Fibroblast of lung (primary cell): ENCODE measurements around the gene CALN1. TPM values are rescaled to one million over a fixed set of nuclear protein-coding genes. Genes with fewer than 3 reads are reported as not detected.

Experiments used
- DNase-seq, 2 donors: peaks; one replicate each; pipeline versions ENCODE4 v3.0.0 to v3.0.0-alpha.2; 2010; ENCODE audit warnings: low read depth in 2 of 2
- H2AFZ ChIP-seq: 2 replicates; pipeline ENCODE4 v1.5.1; 2012; ENCODE audit warnings: low read length, control low read depth, inconsistent platforms
- H3K27ac ChIP-seq: 2 replicates; pipeline ENCODE4 v1.5.1; 2011; ENCODE audit warnings: low read length, control low read depth; ENCODE audit not compliant: insufficient read depth
- H3K27me3 ChIP-seq: 2 replicates; pipeline ENCODE4 v1.5.1; 2011; ENCODE audit warnings: mild to moderate bottlenecking, low read length; ENCODE audit not compliant: control insufficient read depth, insufficient read depth
- H3K36me3 ChIP-seq: 2 replicates; pipeline ENCODE4 v1.5.1; 2011; ENCODE audit warnings: low read length; ENCODE audit not compliant: control insufficient read depth, insufficient read depth
- H3K4me1 ChIP-seq: 2 replicates; pipeline ENCODE4 v1.5.1; 2011; ENCODE audit warnings: low read length; ENCODE audit not compliant: control insufficient read depth, insufficient read depth; ENCODE audit errors: extremely low read depth
- H3K4me2 ChIP-seq: 2 replicates; pipeline ENCODE4 v1.5.1; 2011; ENCODE audit warnings: low read length, control low read depth; ENCODE audit not compliant: insufficient read depth; ENCODE audit errors: extremely low read depth
- H3K4me3 ChIP-seq, 4 experiments: fragments of 200-600 bp in 1 of 4; sonication (generic) in 1 of 4; replicated peaks in 1 of 4; 2 replicates each; pipeline ENCODE4 v1.5.1; 2011 to 2016; ENCODE audit warnings: low read length in 4 of 4, low read depth in 3 of 4, mild to moderate bottlenecking in 3 of 4, control low read depth in 2 of 4, inconsistent platforms in 1 of 4, mixed read lengths in 1 of 4; ENCODE audit not compliant: insufficient read depth in 1 of 4; ENCODE audit errors: control extremely low read depth in 1 of 4
- H3K79me2 ChIP-seq: 2 replicates; pipeline ENCODE4 v1.5.1; 2012; ENCODE audit warnings: mild to moderate bottlenecking, low read length, inconsistent platforms; ENCODE audit not compliant: control insufficient read depth, insufficient read depth
- H3K9ac ChIP-seq: 2 replicates; pipeline ENCODE4 v1.5.1; 2011; ENCODE audit warnings: mild to moderate bottlenecking, low read length, control low read depth; ENCODE audit not compliant: insufficient read depth
- H3K9me3 ChIP-seq: 2 replicates; pipeline ENCODE4 v1.5.1; 2012; ENCODE audit warnings: low read depth, low read length; ENCODE audit not compliant: control insufficient read depth, insufficient read depth
- H4K20me1 ChIP-seq: 2 replicates; pipeline ENCODE4 v1.5.1; 2011; ENCODE audit warnings: low read length; ENCODE audit not compliant: control insufficient read depth, insufficient read depth; ENCODE audit errors: extremely low read depth
- EZH2 ChIP-seq: IDR thresholded peaks from 2 replicates; pipeline ENCODE4 v1.5.1; 2012; ENCODE audit warnings: low read length, control low read depth, mild to moderate bottlenecking; ENCODE audit errors: missing control alignments
- polyA plus RNA-seq, 2 donors: library from polyadenylated mRNA; depleted of rRNA in 1 of 2; stranded (reverse) in 1 of 2; unstranded in 1 of 2; fragments of >200 nt; gene quantifications; 2 replicates each; pipeline ENCODE4 v1.2.1, GENCODE V29; 2011 to 2012; ENCODE audit warnings: missing spikeins in 1 of 2
- total RNA-seq: library from RNA; depleted of rRNA; stranded (reverse); fragments of >200 nt; gene quantifications from 2 replicates; pipeline ENCODE4 v1.2.1, GENCODE V29; 2014
- TF ChIP-seq, protein P1 (sequence below), 2 donors: IDR thresholded peaks in 1 of 2; conservative IDR thresholded peaks in 1 of 2; 1 replicate in 1 of 2; 2 replicates in 1 of 2; pipeline ENCODE4 v1.5.1; 2011 to 2012; ENCODE audit warnings: low read length in 2 of 2, control low read depth in 1 of 2, inconsistent platforms in 1 of 2, low read depth in 1 of 2, mild to moderate bottlenecking in 1 of 2

Gene CALN1
- total and polyA plus RNA-seq, 2 donors (not counting 1 experiment from before 2014, with no cell fraction given) = not detected

DNA sequence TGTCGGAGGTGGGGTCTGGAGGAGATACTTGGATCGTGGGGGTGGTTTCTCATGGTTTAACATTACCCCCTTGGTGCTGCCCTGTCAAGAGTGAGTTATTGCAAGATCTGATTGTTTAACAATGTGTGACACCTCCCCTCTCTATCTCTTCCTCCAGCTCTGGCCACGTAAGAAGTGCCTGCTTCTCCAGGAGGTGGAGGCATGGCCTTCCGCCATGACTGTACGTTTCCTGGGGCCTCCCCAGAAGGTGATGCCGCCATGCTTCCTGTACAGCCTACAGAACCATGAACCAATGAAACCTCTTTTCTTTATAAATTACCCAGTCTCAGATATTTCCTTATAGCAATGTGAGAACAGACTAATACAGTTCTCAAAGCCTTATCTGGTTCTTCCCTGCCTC lies 547.0 kb downstream of the CALN1 start:
- no peak overlapping the region for H2AFZ ChIP-seq
- no peaks in the 10 kb centered on the region for H3K36me3 ChIP-seq
- no peak for TF ChIP-seq EZH2
- TF ChIP-seq, protein P1, sequence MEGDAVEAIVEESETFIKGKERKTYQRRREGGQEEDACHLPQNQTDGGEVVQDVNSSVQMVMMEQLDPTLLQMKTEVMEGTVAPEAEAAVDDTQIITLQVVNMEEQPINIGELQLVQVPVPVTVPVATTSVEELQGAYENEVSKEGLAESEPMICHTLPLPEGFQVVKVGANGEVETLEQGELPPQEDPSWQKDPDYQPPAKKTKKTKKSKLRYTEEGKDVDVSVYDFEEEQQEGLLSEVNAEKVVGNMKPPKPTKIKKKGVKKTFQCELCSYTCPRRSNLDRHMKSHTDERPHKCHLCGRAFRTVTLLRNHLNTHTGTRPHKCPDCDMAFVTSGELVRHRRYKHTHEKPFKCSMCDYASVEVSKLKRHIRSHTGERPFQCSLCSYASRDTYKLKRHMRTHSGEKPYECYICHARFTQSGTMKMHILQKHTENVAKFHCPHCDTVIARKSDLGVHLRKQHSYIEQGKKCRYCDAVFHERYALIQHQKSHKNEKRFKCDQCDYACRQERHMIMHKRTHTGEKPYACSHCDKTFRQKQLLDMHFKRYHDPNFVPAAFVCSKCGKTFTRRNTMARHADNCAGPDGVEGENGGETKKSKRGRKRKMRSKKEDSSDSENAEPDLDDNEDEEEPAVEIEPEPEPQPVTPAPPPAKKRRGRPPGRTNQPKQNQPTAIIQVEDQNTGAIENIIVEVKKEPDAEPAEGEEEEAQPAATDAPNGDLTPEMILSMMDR (conservative IDR thresholded peaks at IDR 0.05 in 1 of 2, IDR thresholded peaks at IDR 0.05 in 1 of 2; ENCODE audit: low read depth in 1 of 2, low read length in 2 of 2) = no peak
- no peak overlapping the region for H3K27ac ChIP-seq
- H3K9ac ChIP-seq = no peak overlapping the region
- no peak for DNase-seq
- H3K4me2 ChIP-seq = no peak overlapping the region
- H3K27me3 ChIP-seq = no peaks in the 10 kb centered on the region
- H3K4me1 ChIP-seq = no peaks in the 10 kb centered on the region
- no peaks in the 10 kb centered on the region for H3K79me2 ChIP-seq
- no peak overlapping the region for H3K4me3 ChIP-seq
- H3K9me3 ChIP-seq = no peaks in the 10 kb centered on the region
- no peaks in the 10 kb centered on the region for H4K20me1 ChIP-seq

DNA sequence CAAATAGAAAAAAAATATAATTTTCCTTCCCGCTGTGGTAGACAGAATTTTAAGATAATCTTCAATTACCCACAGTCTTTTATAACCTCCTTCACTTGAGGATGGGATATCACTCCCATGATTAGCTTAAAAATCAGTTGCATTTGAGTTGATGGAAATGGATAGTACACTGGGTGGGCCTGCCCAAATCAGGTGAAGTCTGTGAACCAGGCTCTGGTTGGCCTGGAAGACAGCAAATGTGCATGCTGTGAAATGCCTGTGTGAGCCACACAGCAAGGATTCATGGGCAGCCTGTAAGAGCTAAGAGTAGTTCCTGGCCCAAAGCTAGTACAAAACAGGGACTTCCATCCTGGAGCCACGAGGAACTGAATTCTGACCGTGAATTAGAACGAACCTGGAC lies 548.0 kb downstream of the CALN1 start:
- Histone ChIP-seq H3K4me2 (no peak overlapping the region), H3K4me3 (no peak overlapping the region), H3K79me2 (no peaks in the 10 kb centered on the region), H3K9me3 (no peaks in the 10 kb centered on the region), H3K9ac (no peak overlapping the region), H2AFZ (no peak overlapping the region), H3K4me1 (no peaks in the 10 kb centered on the region), H3K36me3 (no peaks in the 10 kb centered on the region), H3K27me3 (no peaks in the 10 kb centered on the region), H3K27ac (no peak overlapping the region), H4K20me1 (no peaks in the 10 kb centered on the region)
- TF ChIP-seq, protein P1 (conservative IDR thresholded peaks at IDR 0.05 in 1 of 2, IDR thresholded peaks at IDR 0.05 in 1 of 2; ENCODE audit: low read depth in 1 of 2, low read length in 2 of 2) = no peak
- no peak for TF ChIP-seq EZH2
- no peak for DNase-seq

DNA sequence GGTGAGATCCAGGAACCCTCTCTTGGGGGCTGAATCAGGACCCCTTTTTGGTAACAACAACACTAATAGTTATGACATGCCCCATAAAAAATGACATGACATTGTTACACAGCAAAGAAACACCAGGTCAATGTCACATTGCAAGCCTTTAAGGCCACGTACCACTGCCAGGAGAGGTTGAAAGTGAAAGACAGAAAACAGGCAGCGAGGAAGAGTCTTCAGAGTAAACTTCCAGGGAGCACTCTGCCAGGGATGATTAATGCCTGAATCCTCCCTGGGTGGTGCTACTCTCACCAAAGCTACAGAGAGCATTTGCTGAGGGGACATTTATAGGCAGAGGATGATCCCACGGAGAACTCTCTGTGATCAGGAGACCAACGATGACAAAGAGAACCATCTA lies 551.6 kb downstream of the CALN1 start:
- TF ChIP-seq EZH2 = no peak
- TF ChIP-seq, protein P1 (conservative IDR thresholded peaks at IDR 0.05 in 1 of 2, IDR thresholded peaks at IDR 0.05 in 1 of 2; ENCODE audit: low read depth in 1 of 2, low read length in 2 of 2) = no peak
- Histone ChIP-seq H3K4me2 (no peak overlapping the region), H3K79me2 (no peaks in the 10 kb centered on the region), H3K4me1 (no peaks in the 10 kb centered on the region), H3K9ac (no peak overlapping the region), H3K27ac (no peak overlapping the region), H3K9me3 (no peaks in the 10 kb centered on the region), H3K4me3 (no peak overlapping the region), H2AFZ (no peak overlapping the region), H4K20me1 (no peaks in the 10 kb centered on the region), H3K27me3 (no peaks in the 10 kb centered on the region), H3K36me3 (no peaks in the 10 kb centered on the region)
- DNase-seq = no peak
